Breast epithelium (tissue), 3 donors: ENCODE results near the gene ZDHHC17.

ENCODE experiments used
- POLR2A ChIP-seq: fragments of 450-650 bp; IDR thresholded peaks from one replicate; pipeline ENCODE4 v1.6.1; 2016; ENCODE audit warnings: antibody characterized with exemption, mild to moderate bottlenecking, moderate library complexity
- TF ChIP-seq, protein P1 (sequence below), 3 donors: fragments of 450-650 bp; IDR thresholded peaks; one replicate each; pipeline ENCODE4 v1.5.1; 2016 to 2017; ENCODE audit warnings: antibody characterized with exemption in 3 of 3, mild to moderate bottlenecking in 3 of 3, moderate library complexity in 3 of 3

DNA sequence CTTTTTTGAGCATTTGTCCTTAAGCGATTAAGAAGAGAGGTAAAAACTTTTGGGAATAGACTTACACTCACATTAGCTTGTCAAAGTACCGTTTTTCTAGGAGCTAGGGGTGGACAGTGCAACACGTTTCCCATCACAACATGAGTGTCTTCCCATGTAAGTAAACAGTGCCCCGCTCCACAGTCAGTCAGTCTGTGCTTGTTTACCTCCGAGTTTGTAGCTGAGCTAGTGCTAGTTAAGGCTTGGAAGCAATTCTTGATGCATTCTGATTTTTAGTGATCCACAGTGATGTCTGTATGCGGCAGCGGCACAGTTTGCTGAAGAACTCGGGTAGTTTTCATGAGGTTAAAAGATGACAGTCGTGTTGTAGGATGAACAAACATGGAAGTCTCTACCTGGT is 941 bp downstream of the ZDHHC17 start:
- TF ChIP-seq, protein P1, sequence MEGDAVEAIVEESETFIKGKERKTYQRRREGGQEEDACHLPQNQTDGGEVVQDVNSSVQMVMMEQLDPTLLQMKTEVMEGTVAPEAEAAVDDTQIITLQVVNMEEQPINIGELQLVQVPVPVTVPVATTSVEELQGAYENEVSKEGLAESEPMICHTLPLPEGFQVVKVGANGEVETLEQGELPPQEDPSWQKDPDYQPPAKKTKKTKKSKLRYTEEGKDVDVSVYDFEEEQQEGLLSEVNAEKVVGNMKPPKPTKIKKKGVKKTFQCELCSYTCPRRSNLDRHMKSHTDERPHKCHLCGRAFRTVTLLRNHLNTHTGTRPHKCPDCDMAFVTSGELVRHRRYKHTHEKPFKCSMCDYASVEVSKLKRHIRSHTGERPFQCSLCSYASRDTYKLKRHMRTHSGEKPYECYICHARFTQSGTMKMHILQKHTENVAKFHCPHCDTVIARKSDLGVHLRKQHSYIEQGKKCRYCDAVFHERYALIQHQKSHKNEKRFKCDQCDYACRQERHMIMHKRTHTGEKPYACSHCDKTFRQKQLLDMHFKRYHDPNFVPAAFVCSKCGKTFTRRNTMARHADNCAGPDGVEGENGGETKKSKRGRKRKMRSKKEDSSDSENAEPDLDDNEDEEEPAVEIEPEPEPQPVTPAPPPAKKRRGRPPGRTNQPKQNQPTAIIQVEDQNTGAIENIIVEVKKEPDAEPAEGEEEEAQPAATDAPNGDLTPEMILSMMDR (IDR thresholded peaks at IDR 0.05) = no peak
- TF ChIP-seq POLR2A = no peak
